Mucosa of gallbladder (tissue), 1 donor: Measurements from ENCODE around the gene RFC1. TPM values are rescaled to one million over a fixed set of nuclear protein-coding genes. Genes with fewer than 3 reads are reported as not detected.

Source experiments
- total RNA-seq: library from RNA; stranded (reverse); gene quantifications from one replicate; pipeline ENCODE4 v1.2.1, GENCODE V29; 2021
- donor health status: DM: no; HTN: no; CAD: no.

Gene RFC1
- total RNA-seq, 1 donor from 2014 or later: 31.0 TPM

Other genes starting within 250 kb of the RFC1 start
- gene WDR19, start 183.8 kb downstream of the RFC1 start, total RNA-seq: 34.3 TPM
- not detected for gene KLB, start 40.6 kb upstream of the RFC1 start, total RNA-seq
- gene RPL9, start 92.6 kb upstream of the RFC1 start, total RNA-seq: 1,194 TPM
- gene LIAS, start 92.7 kb upstream of the RFC1 start, total RNA-seq: 14.7 TPM
- gene UGDH, start 161.1 kb upstream of the RFC1 start, total RNA-seq: 61.3 TPM